ENCODE measurements around the gene ZNF804A.

DNA sequence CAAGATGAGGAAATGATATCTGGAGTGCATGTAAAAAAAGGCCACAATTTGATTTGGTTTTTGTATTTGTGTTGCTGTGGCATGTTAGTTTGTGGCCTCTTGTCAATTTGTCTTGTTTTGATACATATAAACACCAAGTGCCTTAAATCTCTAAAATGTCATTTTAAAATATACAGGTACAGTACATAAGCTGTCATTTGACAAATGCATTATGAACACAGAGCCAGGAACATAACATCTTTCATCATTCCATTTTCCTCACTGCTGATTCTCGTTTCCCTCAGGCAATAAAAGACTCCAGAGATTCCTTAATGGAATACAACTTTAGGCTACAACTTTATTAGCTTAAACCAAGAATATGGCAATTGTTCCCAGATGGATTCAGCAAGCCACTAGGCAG, 217.5 kb downstream of the ZNF804A start:
- TF ChIP-seq, protein P1, sequence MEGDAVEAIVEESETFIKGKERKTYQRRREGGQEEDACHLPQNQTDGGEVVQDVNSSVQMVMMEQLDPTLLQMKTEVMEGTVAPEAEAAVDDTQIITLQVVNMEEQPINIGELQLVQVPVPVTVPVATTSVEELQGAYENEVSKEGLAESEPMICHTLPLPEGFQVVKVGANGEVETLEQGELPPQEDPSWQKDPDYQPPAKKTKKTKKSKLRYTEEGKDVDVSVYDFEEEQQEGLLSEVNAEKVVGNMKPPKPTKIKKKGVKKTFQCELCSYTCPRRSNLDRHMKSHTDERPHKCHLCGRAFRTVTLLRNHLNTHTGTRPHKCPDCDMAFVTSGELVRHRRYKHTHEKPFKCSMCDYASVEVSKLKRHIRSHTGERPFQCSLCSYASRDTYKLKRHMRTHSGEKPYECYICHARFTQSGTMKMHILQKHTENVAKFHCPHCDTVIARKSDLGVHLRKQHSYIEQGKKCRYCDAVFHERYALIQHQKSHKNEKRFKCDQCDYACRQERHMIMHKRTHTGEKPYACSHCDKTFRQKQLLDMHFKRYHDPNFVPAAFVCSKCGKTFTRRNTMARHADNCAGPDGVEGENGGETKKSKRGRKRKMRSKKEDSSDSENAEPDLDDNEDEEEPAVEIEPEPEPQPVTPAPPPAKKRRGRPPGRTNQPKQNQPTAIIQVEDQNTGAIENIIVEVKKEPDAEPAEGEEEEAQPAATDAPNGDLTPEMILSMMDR (conservative IDR thresholded peaks at IDR 0.05; ENCODE audit: low read depth, low read length): no peak
- TF ChIP-seq EZH2 (IDR thresholded peaks at IDR 0.05; ENCODE audit: borderline replicate concordance, low read depth, low read length, poor library complexity, severe bottlenecking): no peak
